Measurements from ENCODE around the gene FCHO2. TPM values are rescaled to one million over a fixed set of nuclear protein-coding genes. Genes with fewer than 3 reads are reported as not detected.

FCHO2 gene
- total and polyA plus RNA-seq, 2 of the 8 experiments (the other 6 are each of a cell fraction or from before 2014, with no cell fraction given) = 4.3 to 15.7 TPM

DNA sequence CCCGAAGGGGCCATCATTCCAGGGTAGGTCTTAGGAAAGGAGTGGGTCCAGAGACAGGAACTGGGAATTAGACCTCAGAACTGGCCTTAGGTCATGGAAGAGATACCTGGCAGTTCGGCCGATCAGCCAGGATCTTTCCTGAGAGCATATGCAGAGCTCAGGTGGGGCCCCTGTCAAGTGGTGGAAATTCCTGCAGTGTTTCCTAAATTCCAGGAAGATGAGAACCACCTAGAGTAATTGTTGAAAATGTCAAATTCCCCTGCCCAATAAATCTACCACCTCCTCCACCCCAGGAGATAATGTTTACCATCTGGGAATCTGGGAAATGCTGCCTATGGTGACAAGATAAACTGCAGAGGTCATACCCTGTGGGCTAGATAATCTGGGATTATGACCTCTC lies 179.2 kb downstream of the FCHO2 start (continued):
- TF ChIP-seq EP300 (IDR thresholded peaks at IDR 0.05; ENCODE audit: borderline replicate concordance in 1 of 2, low read depth in 2 of 2, low read length in 2 of 2) (no peak), TEAD4 (IDR thresholded peaks at IDR 0.05; ENCODE audit: low read depth, low read length) (no peak), HDAC2 (IDR thresholded peaks at IDR 0.05; ENCODE audit: borderline replicate concordance in 1 of 2, low read depth in 2 of 2, low read length in 2 of 2) (no peak), RNF2 (IDR thresholded peaks at IDR 0.05; ENCODE audit: borderline replicate concordance, low read depth, low read length, missing control alignments, poor library complexity, severe bottlenecking) (no peak), POLR2A (IDR thresholded peaks at IDR 0.05; ENCODE audit: control extremely low read depth in 1 of 2, low read depth in 2 of 2, low read length in 2 of 2) (no peak), SIN3A (conservative IDR thresholded peaks at IDR 0.05 in 1 of 2, IDR thresholded peaks at IDR 0.05 in 1 of 2; ENCODE audit: low read depth in 1 of 2, low read length in 2 of 2) (no peak), EGR1 (IDR thresholded peaks at IDR 0.05; ENCODE audit: borderline replicate concordance, low read depth, low read length) (no peak)
